ENCODE results near the gene EDC4. TPM values are rescaled to one million over a fixed set of nuclear protein-coding genes. Genes with fewer than 3 reads are reported as not detected.

The EDC4 gene
- total and polyA plus RNA-seq, 9 of the 15 experiments (the other 6 are each of a cell fraction or from before 2014, with no cell fraction given), result 1.1 to 131 (median 74.0) TPM

DNA sequence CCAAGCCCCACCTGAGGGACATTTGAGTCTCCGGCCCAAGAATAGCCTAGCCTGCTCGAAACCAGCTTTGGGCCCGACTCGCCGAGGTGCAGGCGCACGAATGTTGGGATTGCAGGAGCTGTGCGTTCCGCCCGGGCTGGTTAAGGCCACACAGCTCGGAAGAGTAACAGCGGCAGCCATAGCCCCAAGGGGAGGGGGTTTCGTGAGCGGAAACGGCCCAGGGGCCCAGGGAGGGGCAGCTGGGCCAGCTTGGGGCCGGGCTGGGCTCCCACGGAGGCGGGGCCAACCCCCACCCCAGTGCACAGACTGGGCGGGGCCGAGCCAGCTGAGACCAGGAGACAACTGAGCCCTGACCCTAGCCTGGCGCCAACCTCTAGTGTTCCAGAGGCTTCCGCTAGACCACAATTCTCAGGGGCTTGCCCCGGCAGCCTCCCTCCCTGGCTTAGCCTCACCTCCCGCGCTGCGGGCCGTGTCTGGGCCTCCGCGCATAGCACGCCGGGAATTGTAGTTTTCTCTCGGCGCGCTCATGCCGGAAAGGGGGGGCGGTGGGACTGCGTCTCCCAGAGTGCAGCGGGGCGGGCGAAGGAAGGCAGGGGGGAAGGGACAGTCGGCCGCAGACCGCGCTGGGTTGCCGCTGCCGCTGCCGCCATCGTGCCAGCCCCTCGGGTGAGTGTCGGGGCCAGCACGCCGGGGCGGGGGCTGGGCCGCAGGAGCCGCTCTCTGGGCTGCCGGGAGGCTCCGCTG, 26.4 kb upstream of the EDC4 start, which contains the start of gene NUTF2 (continued):
- TF ChIP-seq HNRNPK (IDR thresholded peaks at IDR 0.05; ENCODE audit: low read depth, low read length, poor library complexity, severe bottlenecking), result peak; percentile 45
- TF ChIP-seq SMAD4 (CRISPR knock-in tag; conservative IDR thresholded peaks at IDR 0.05), result peak; percentile 97
- peak; percentile 40 for TF ChIP-seq RBM25 (IDR thresholded peaks at IDR 0.05; ENCODE audit: low read depth, low read length, severe bottlenecking)
- no peak for TF ChIP-seq ASH1L (IDR thresholded peaks at IDR 0.05; ENCODE audit: borderline replicate concordance, low read depth, partially characterized antibody)
- TF ChIP-seq, protein P1, sequence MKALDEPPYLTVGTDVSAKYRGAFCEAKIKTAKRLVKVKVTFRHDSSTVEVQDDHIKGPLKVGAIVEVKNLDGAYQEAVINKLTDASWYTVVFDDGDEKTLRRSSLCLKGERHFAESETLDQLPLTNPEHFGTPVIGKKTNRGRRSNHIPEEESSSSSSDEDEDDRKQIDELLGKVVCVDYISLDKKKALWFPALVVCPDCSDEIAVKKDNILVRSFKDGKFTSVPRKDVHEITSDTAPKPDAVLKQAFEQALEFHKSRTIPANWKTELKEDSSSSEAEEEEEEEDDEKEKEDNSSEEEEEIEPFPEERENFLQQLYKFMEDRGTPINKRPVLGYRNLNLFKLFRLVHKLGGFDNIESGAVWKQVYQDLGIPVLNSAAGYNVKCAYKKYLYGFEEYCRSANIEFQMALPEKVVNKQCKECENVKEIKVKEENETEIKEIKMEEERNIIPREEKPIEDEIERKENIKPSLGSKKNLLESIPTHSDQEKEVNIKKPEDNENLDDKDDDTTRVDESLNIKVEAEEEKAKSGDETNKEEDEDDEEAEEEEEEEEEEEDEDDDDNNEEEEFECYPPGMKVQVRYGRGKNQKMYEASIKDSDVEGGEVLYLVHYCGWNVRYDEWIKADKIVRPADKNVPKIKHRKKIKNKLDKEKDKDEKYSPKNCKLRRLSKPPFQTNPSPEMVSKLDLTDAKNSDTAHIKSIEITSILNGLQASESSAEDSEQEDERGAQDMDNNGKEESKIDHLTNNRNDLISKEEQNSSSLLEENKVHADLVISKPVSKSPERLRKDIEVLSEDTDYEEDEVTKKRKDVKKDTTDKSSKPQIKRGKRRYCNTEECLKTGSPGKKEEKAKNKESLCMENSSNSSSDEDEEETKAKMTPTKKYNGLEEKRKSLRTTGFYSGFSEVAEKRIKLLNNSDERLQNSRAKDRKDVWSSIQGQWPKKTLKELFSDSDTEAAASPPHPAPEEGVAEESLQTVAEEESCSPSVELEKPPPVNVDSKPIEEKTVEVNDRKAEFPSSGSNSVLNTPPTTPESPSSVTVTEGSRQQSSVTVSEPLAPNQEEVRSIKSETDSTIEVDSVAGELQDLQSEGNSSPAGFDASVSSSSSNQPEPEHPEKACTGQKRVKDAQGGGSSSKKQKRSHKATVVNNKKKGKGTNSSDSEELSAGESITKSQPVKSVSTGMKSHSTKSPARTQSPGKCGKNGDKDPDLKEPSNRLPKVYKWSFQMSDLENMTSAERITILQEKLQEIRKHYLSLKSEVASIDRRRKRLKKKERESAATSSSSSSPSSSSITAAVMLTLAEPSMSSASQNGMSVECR (CRISPR knock-in tag; IDR thresholded peaks at IDR 0.05), result peak; percentile 96
- TF ChIP-seq FOXK2 (conservative IDR thresholded peaks at IDR 0.05 in 1 of 2, IDR thresholded peaks at IDR 0.05 in 1 of 2; ENCODE audit: low read depth in 2 of 2), result peak in 1 of 2 experiments; percentile 50; a peak in 1 of 4 replicates
- TF ChIP-seq GTF2F1 (IDR thresholded peaks at IDR 0.05; ENCODE audit: low read depth, low read length), result no peak
- TF ChIP-seq ZNF785 (CRISPR knock-in tag; IDR thresholded peaks at IDR 0.05), result no peak
- TF ChIP-seq, protein P2, sequence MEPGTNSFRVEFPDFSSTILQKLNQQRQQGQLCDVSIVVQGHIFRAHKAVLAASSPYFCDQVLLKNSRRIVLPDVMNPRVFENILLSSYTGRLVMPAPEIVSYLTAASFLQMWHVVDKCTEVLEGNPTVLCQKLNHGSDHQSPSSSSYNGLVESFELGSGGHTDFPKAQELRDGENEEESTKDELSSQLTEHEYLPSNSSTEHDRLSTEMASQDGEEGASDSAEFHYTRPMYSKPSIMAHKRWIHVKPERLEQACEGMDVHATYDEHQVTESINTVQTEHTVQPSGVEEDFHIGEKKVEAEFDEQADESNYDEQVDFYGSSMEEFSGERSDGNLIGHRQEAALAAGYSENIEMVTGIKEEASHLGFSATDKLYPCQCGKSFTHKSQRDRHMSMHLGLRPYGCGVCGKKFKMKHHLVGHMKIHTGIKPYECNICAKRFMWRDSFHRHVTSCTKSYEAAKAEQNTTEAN (CRISPR knock-in tag; IDR thresholded peaks at IDR 0.05), result no peak
- no peak; the same call in 1 of the 2 replicates for TF ChIP-seq LCOR (CRISPR knock-in tag; IDR thresholded peaks at IDR 0.05)
- peak in 1 of 2 experiments; percentile 54; a peak in 1 of 4 replicates for TF ChIP-seq ARNT (IDR thresholded peaks at IDR 0.05)
- peak; percentile 49; the same call in 1 of the 2 replicates for TF ChIP-seq NBN (IDR thresholded peaks at IDR 0.05; ENCODE audit: low read depth)
- 0 out of 2 replicates have a peak, but pooled peaks have one; percentile 42 for TF ChIP-seq HDAC2 (IDR thresholded peaks at IDR 0.05)
- peak; percentile 54; the same call in 1 of the 2 replicates for TF ChIP-seq KLF13 (tag; IDR thresholded peaks at IDR 0.05; ENCODE audit: borderline replicate concordance, low read depth)
- TF ChIP-seq ELF4 (CRISPR knock-in tag; IDR thresholded peaks at IDR 0.05), result no peak
- TF ChIP-seq ZKSCAN3 (CRISPR knock-in tag; IDR thresholded peaks at IDR 0.05), result no peak
- no peak for TF ChIP-seq LEF1 (IDR thresholded peaks at IDR 0.05)
- no peak for TF ChIP-seq KHSRP (IDR thresholded peaks at IDR 0.05)
- peak; percentile 94 to 98 for TF ChIP-seq MAZ (CRISPR knock-in tag; conservative IDR thresholded peaks at IDR 0.05 in 1 of 2, IDR thresholded peaks at IDR 0.05 in 1 of 2)
- TF ChIP-seq KLF6 (CRISPR knock-in tag; IDR thresholded peaks at IDR 0.05; ENCODE audit: borderline replicate concordance), result peak; percentile 17; the same call in 1 of the 2 replicates
- TF ChIP-seq RNF2 (IDR thresholded peaks at IDR 0.05), result peak; percentile 88
- no peak; the same call in 1 of the 2 replicates for TF ChIP-seq PML (IDR thresholded peaks at IDR 0.05; ENCODE audit: low read length)
